Prostate gland (tissue), 2 donors: ENCODE results near the gene BUB3. TPM values are rescaled to one million over a fixed set of nuclear protein-coding genes. Genes with fewer than 3 reads are reported as not detected.

Source experiments
- DNase-seq: peaks from one replicate; pipeline ENCODE4 v3.0.0-alpha.2; 2019; ENCODE audit warnings: low spot score
- H3K27ac ChIP-seq, 2 donors: fragments of 200-600 bp; sonication (generic); 2 replicates each; pipeline ENCODE4 v1.5.1; 2017 to 2019
- H3K27me3 ChIP-seq: fragments of 200-600 bp; sonication (generic); replicated peaks from 2 replicates; pipeline ENCODE4 v1.5.1; 2019; ENCODE audit not compliant: insufficient read depth
- H3K36me3 ChIP-seq, 2 donors: fragments of 200-600 bp; sonication (generic); 1 replicate in 1 of 2; 2 replicates in 1 of 2; pipeline versions ENCODE4 v1.5.1 to v1.8.1; 2017 to 2019
- H3K4me1 ChIP-seq: fragments of 200-600 bp; sonication (generic); replicated peaks from 2 replicates; pipeline ENCODE4 v1.5.1; 2019
- H3K4me3 ChIP-seq, 2 donors: fragments of 200-600 bp; sonication (generic); 2 replicates each; pipeline ENCODE4 v1.5.1; 2017 to 2019
- H3K9me3 ChIP-seq: fragments of 200-600 bp; sonication (generic); 2 replicates; pipeline ENCODE4 v1.5.1; 2017
- POLR2A ChIP-seq: fragments of 450-650 bp; IDR thresholded peaks from one replicate; pipeline ENCODE4 v1.6.1; 2016; ENCODE audit warnings: antibody characterized with exemption, mild to moderate bottlenecking
- POLR2AphosphoS5 ChIP-seq: sonication (generic); formaldehyde crosslinking; IDR thresholded peaks from one replicate; pipeline ENCODE4 v1.6.1; 2017; ENCODE audit warnings: antibody characterized with exemption
- WGBS: methylation state at CpG from one replicate; pipeline ENCODE4 v1.1.5; 2018; 5-methylcytosine and 5-hydroxymethylcytosine counted together
- intact Hi-C: fragments of 100-400 bp; cut with DNase I; formaldehyde crosslinking; loops from one replicate; pipeline ENCODE4 v1.14.2; 2022
- total RNA-seq, 2 donors: library from RNA; depleted of rRNA; stranded (reverse); fragments of >200 nt; gene quantifications; one replicate each; pipeline ENCODE4 v1.1.0, GENCODE V29; 2016
- TF ChIP-seq, protein P1 (sequence below), 4 experiments: fragments of 200-600 bp in 2 of 4; fragments of 450-650 bp in 2 of 4; sonication (generic) in 2 of 4; IDR thresholded peaks; 1 replicate in 3 of 4; 2 replicates in 1 of 4; pipeline ENCODE4 v1.5.1; 2016 to 2019; ENCODE audit warnings: antibody characterized with exemption in 4 of 4, mild to moderate bottlenecking in 2 of 4, moderate library complexity in 2 of 4

BUB3 gene
- total RNA-seq, 2 donors from 2014 or later = 69.3 to 87.7 TPM

DNA sequence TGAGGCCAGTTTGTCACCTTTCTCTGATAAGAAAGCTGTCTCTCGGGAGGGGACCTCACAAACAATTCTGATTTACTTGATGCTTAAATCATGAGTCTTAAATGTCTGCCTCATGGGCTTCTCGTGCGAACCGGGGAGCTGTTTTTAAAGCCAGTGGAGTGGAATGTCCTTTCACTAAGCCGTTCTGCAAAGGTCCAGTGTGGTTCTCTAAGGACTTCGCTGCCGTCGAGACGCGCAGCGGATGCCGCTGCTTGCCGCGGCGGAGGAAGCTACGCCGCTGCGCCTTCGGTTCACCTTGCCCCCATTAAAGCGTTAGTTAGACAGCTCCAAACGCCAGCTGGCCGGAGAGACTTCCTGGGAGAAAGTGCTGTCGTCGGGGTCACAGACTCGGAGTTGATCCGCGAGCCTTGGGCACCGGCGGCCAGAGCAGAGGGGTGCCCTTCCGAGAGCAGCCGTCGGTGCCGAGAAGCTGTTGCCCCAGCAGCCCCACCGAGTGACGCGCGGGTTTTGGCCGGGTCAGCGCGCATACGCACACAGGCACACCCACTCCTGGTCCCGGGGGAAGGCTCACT, 19.8 kb upstream of the BUB3 start:
- no peak for DNase-seq
- no peak for TF ChIP-seq POLR2A
- no peak for TF ChIP-seq POLR2AphosphoS5
- TF ChIP-seq, protein P1, sequence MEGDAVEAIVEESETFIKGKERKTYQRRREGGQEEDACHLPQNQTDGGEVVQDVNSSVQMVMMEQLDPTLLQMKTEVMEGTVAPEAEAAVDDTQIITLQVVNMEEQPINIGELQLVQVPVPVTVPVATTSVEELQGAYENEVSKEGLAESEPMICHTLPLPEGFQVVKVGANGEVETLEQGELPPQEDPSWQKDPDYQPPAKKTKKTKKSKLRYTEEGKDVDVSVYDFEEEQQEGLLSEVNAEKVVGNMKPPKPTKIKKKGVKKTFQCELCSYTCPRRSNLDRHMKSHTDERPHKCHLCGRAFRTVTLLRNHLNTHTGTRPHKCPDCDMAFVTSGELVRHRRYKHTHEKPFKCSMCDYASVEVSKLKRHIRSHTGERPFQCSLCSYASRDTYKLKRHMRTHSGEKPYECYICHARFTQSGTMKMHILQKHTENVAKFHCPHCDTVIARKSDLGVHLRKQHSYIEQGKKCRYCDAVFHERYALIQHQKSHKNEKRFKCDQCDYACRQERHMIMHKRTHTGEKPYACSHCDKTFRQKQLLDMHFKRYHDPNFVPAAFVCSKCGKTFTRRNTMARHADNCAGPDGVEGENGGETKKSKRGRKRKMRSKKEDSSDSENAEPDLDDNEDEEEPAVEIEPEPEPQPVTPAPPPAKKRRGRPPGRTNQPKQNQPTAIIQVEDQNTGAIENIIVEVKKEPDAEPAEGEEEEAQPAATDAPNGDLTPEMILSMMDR (IDR thresholded peaks at IDR 0.05) = no peak
- WGBS = 7% methylated on average over 33 of the region's 42 CpGs
- Histone ChIP-seq H3K36me3 (no peaks in the 10 kb centered on the region), H3K4me3 (no peak overlapping the region), H3K27me3 (peaks cover 60% of the 10 kb centered on the region), H3K9me3 (no peaks in the 10 kb centered on the region), H3K4me1 (peaks cover 4% of the 10 kb centered on the region), H3K27ac (no peak overlapping the region)
- intact Hi-C loops = no loop called here

GRCh38 chr10:123134915-123135414, 19.2 kb upstream of the BUB3 start:
- peaks cover 64% of the 10 kb centered on the region for H3K27me3 ChIP-seq
- H3K27ac ChIP-seq = no peak overlapping the region
- no peak overlapping the region for H3K4me3 ChIP-seq
- intact Hi-C loops = no loop called here
- H3K36me3 ChIP-seq = no peaks in the 10 kb centered on the region
- H3K4me1 ChIP-seq = peaks cover 4% of the 10 kb centered on the region
- TF ChIP-seq, protein P1 (IDR thresholded peaks at IDR 0.05) = no peak
- TF ChIP-seq POLR2A = no peak
- no peak for TF ChIP-seq POLR2AphosphoS5
- WGBS = 4% methylated on average over 27 of the region's 46 CpGs
- no peak for DNase-seq
- H3K9me3 ChIP-seq = no peaks in the 10 kb centered on the region

DNA sequence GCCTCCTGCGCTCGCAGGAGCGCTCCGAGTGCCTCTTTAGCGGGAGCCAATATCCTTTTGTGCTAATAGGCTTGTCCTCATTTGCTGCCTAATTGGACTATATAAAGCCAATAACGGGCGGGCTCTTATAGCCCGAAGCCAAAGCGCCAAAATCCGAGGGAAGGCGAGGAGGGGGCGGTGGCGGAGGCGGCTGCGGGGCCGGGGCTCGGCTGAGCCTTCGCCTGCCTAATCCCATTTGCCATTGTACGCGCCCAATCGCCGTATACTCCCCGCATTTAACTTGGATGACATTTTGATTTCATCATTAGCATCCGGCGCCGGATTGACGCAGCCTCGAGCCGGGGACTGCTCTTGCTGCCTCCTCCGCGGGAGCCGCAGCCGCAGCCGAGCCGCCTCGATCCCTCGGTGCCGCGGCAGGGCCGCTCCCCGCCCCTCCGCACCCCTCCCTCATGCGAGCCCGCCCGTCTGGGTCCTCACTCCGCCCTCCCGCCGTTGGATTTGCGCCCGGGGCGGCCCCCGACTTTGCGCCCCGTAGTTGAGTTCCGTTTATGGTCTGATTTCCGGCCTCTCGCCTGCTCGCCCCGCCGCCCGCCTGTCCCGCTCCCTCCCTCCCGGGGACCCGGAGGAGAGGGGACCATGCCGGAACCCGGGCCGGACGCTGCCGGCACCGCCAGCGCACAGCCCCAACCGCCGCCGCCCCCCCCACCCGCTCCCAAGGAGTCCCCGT, 18.6 kb upstream of the BUB3 start, which contains the start of gene HMX3:
TSS of gene HMX3 (plus strand) at position 556 of the 727 bp plus-strand sequence. CDS start at position 637, 81 bp downstream.
- intact Hi-C loops = no loop called here
- Histone ChIP-seq H3K36me3 (no peaks in the 10 kb centered on the region), H3K27me3 (peaks cover 67% of the 10 kb centered on the region), H3K4me3 (peak within 1 kb of the TSS; percentile 11 to 13), H3K27ac (no peak within 1 kb of the TSS), H3K9me3 (no peaks in the 10 kb centered on the region), H3K4me1 (peaks cover 4% of the 10 kb centered on the region)
- 2% methylated on average over 55 of the region's 76 CpGs for WGBS
- DNase-seq = no peak
- no peak for TF ChIP-seq POLR2A
- TF ChIP-seq, protein P1 (IDR thresholded peaks at IDR 0.05) = no peak
- TF ChIP-seq POLR2AphosphoS5 = no peak

- TF ChIP-seq, protein P1 (IDR thresholded peaks at IDR 0.05) = no peak
- TF ChIP-seq POLR2AphosphoS5 (no peak), POLR2A (no peak)
- intact Hi-C loops = no loop called here
- Histone ChIP-seq H3K9me3 (no peaks in the 10 kb centered on the region), H3K36me3 (no peaks in the 10 kb centered on the region), H3K27me3 (peaks cover 74% of the 10 kb centered on the region), H3K4me3 (peak overlapping the region; percentile 11 to 13), H3K27ac (no peak overlapping the region), H3K4me1 (peaks cover 9% of the 10 kb centered on the region)
- DNase-seq = no peak
- 2% methylated on average over 43 of the region's 59 CpGs for whole genome bisulfite sequencing
These were observed 17.9 kb upstream of the BUB3 start for GRCh38 chr10:123136221-123136805.
